Suppressor macrophage (primary cell): ENCODE measurements around the gene NELFB.

ENCODE experiments used
- DNase-seq, 4 experiments: peaks; one replicate each; pipeline ENCODE4 v3.0.0-alpha.2; 2020 to 2022

Gene NELFB

DNA sequence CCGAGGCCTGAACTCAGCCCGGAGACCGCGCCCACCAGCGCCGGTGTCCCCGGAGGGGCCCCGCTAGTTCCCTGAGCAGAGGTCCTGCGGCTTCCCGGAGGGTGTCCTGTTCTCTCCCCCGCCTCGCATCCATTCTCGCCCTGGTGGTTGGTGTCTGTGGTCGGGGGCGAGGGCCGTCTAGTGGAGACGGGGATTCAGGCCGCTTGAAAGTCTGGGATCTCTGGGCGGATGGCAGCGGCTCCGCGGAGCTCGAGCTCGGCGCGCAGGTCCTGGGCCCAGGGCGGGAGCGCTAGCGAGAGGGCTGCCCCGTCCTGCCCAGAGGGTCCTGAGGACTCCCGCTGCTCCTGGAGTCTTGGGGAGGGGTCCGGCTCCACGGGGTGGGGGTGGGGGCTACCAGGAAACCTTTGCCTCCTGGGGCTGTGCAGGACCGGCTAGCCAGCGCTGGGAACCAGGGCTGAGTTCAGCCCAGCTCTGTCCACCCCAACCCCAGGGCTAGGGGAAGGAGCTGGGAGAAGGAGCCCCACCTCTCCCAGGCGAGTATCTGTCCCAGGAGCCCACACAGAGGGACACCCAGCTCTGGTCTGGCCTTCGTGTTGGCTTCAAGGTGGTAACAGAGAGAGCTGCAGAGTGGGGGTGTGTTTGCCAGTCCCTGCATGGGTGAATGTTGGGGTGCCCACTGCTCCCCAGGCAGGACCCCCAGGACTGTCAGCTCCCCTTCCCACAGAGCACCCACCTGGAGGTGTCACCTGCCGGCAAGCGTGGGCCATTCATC, 26.4 kb downstream of the NELFB start:
- DNase-seq = no peak

DNA sequence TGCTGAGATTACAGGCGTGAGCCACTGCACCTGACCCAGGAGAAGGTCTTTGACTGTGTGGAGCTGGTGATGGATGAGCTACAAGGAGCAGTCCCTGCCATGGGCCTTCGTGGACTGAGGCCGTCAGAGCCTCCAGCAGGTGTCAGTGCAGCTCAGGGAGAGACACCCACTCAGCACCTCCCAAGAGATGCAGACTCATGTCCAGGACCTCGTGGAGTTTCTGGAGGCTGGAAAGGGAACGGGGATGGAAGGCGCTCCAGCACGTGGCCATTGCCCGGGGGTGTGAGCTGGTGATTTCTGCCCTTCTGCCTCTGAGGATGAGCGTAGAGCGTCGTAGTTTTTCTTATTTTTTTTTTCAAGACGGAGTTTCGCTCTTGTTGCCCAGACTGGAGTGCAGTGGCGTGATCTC, 31.9 kb downstream of the NELFB start:
- DNase-seq = peak in 3 of 4 experiments; percentile 46 to 65 (median 58)

DNA sequence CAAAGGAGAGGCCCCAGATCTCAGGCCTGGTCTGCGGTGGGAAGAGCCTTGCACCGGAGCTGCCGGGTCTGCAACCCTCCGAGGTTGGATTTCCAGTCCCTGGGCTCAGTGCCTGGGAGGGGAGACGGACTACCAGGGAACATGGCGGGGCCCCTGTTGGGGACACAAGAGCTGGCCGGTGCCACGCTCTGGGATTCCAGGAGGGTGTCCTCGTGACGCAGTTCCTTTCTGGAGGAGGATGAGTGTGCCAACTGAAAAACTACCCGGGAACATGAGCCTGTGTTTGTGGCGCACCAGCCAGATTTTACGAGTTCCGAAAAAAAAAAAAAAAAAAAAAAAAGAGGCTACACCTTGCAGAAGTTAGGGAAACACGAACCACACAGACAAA, 38.0 kb downstream of the NELFB start:
- DNase-seq = no peak

DNA sequence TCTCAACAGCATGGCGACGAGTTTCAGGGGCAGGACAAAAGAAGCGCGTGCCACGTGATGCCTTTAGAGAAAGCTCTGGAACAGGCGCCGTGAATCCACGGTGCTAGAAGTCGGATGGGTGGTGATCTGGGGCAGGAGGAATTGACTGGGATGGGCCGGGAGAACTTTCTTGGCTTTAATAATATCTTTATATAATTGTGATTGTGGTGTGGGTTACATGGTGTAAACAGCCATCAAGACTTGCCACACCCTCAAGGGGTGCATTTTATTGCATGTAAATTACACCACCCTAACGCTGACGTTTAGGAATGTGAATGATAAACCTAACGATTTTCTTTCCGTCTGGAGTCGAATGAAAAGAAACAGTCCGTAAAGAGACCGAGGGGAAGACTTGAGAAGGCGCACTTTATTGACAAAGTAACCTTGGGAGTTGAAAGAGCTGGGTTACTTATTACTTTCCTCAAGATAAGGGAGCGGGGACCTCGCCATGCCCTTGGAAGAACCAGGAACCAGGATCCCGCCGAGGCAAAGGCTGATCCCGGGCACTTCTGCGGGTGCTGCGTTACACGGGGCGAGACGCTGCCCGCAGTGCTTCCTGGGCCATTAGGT, 38.5 kb downstream of the NELFB start:
- DNase-seq = no peak

DNA sequence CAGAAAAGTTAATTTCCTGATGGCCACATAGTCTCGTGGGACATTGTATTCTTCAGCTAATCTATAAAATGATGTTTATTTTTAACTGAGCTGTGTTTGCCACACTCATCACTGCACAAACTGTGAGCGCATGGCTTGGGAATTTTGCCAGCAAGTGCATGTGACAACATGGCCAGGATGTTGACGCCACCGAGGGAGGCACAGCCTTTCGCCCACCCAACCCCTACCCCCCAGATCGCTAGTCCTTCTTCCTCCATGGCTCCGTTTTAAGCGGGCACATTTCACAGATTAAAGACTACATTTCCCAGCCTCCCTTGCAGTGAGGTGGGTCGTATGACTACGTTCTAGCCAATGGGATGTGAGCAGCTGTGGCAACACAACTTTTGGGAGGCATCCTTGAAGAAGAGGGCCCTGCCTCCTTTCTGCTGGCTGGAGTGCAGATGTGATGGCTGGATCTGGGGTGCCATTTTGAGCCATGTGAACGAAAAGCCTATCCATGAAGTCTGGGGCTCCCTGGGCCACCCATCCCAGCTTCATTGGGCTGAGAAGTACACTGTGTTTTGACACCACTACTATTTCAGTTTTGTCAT, 39.1 kb downstream of the NELFB start:
- DNase-seq = peak; percentile 28 to 60 (median 50)

DNA sequence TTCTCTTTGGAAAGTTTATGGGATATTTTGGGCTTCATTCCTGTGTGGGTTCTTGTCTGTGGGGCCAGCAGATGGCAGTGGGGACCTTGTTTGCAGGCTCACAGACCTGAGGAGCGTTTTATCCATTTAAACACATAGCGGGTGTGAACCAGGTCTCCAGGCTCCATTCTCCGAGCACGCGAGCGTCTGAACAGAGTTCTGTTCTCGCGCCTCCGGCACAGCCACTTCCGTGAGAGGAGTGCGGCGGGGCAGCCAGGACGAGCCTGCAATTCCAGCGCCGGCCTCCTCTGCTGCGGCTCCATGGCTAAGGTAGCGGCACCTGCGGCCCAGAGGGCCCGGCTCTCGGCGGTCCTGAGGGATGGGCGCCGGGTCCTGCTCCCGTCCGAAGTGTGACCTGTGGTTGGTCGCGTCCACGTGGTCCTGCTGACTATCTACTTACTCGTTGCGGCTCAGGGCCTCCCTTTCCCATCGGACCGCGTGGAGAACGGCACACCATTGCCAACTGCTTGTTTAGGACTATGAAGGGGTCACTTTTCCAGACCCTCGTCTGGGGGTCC, 39.6 kb downstream of the NELFB start:
- peak; percentile 22 to 58 (median 53) for DNase-seq

DNA sequence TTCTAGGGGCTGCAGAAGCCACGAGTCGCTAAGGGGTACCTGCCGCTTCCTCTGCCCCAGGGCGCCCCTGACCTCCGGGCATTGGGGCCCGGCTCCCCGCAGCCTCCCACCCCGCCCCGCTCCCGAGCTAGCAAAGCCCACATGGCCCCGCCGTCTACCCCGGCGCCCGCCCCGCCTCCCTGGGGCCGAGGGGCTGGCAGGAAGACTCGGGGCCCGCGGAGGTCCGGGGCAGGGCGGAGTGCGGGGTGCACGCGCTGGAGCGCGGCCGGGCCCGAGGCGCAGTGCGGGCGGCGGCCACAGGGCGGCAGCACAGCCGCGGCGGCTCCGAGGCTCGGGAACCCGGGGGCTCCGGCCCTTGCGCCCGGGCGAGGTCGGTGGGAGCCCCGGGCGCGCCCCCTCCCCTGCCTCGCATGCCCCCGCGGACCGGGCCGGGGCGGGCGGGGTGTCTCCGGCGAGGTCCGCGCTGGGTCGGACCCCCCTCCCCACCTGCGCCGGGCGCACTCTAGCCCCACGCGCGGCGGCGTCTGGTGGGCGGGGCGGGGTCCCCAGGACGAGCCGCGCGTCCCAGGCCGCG, 40.2 kb downstream of the NELFB start:
- peak; percentile 51 to 78 (median 62) for DNase-seq

DNA sequence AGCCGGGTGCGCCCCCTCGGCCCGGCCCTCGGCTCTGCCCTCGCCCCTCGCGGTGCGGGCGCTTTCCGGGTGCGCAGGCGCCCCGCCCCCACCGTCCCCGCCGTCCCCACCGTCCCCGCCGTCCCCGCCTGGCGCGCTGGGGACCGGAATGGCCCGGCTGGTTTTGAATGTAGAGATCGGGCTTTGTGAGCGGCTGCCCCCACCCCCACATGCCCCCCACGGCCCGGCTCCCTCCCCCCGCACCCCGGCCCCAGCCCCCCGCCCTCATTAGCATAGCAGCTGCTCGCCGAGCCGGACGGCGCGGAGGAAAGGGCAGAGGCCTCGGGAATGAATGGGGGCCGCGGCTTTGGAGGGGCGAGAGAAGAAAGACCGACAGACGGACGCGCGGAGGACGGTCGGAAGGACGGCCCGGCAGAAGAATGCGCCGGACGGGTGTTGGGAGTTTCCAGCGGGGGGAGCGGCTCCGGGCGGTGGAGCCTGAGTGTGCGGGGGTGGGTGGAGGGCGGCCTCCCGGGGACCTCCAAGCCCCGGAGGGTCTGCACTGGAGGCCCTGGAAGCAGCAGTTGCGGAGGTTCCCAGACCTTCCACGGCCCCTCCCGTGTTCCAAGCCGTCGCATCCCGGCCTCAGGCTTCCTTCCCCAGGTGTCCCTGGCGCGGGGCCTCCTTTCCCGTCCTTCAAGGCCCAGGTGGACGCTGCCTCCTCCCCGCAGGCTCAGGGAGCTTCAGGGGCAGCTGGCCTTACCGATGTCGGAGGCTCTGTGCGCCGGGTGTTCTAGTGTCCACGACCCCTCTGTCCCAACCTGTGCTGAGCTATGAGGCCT, 40.9 kb downstream of the NELFB start:
- DNase-seq = no peak

DNA sequence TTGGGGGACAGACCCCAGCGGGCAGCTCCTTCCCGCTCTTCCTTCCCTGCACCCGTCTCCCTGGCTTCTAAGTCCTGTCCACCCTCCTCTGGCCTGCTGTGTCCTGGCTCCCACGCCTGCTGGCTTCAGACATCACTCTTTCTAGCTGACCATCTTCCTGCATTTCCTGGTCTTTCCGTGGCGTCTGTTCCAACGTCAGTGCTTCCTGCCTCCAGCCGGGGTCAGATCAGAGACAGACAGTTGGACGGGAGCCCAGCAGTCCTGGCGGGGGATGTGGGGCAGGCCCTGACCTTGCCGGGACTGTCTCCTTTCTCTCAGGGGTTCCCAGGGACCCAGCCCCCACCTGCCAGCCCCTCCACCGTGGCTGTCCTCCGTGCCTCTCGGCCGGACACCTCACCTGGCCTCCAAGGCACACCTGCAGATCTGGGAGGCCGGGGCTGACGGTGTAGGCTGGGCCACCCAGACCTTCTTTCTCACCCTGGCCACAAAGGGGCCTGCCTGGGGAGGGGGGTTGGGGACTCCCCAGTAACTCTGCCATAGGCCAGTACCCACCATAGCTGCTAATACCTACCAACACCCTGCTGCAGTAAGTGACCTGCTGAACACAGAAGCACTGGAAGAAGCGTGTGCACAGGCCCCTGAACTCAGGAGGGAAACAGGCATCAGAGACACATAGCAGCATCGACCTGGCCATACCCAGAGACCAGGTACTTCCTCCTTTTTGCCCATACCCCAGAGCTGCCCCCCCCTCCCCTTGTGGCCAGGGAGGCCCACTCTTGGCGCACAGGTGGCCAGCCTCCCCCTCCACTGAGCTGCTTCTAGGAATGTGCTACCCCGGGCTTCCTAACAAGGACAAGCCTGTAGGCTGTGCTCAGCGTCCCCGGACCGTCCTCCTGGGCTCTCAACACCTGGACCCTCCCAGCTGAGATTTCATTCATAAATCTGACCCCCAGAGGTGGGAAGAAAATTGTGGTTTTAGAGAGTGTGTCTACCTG, 41.8 kb downstream of the NELFB start:
- DNase-seq = peak in 1 of 4 experiments; percentile 37

DNA sequence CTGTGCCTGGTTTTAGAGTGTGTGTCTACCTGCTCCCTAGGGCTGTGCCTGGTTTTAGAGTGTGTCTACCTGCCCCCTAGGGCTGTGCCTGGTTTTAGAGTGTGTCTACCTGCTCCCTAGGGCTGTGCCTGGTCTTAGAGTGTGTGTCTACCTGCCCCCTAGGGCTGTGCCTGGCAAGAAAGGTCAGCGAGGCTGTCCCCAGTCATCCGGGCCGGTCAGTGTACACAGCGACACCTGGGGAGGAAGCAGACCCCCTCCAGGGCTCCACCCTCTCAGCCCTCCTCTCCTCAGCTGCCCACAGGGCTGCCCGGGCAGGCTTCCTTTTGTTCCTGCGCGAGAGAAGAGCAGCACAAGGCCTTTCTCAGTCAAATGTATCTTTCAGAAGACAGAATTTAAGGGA, 42.8 kb downstream of the NELFB start:
- no peak for DNase-seq

DNA sequence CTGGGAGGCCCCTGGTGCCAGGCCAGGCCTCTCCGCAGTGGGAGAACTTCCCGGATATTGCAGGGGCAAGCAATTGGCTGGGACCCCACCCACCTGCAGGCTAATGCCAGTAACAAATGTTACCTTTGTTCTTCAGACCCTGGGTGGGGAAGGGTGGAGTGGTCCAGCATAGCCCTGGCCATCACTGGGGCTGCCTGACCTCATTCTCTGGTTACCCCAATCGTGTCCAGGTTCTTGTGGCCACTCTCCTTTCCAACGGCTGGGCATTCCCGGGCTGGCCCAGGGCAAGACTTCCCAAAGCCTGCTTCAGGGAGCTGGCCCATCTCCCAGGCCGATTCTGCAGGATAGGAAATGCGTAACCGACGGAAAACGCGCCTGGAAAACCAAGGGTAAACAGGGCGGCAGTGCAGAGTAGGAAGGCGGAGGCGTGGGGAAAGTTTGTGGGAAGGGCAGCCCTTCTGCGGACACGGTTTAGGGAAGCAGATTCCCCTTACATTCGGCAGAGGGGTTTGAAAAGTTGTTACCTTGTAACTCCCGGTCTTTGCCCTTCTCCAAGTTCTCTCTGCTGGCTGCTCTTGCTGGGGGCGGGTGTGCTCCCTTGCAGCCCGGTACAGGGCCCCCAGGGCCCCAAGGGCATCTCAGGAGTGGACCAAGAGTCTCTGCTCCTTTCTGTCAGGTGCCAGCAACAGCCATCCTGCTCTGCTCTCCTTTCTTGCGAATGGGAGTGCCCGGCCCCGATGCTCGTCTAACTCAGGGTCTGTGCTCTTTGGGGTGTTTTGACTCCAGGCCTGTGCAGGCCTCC, 43.5 kb downstream of the NELFB start:
- no peak for DNase-seq

DNA sequence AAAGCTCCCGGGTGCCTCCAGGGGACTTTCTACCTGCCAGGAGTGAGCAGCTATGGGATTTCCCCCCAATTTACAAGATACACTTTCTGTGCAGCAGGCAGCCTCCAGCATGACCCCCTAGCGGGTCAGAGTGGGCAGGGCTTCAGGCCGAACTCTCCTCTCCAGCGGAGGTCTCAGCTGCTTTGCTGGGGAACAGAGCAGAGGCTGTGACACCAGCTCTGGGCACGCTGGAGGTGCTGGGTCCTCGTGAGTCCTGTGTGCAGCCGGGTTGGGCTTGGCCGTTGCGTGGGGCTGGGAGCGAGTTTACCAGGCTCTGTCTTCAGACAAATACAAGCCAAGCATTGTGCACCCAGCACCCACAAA, 44.1 kb downstream of the NELFB start:
- DNase-seq = peak in 1 of 4 experiments; percentile 1

DNA sequence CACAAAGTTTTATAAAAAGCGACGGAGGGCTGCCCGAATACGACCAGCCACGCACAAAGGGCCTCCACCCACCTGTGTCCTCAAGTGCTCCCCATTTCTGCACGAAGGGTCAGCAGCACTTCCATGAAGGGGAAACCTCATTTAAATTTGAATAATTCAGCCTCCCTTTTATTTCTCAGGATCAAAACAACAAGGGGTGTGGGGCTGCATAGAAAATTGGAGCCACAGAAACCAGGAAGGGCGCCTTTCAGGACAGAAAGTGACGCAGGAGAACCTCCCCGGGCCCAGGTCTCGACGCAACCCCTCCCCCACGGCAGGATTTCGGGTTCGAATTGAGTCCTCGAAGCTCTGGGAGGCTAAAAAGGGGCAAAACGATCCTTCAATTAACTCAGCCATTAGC, 44.8 kb downstream of the NELFB start:
- no peak for DNase-seq

DNA sequence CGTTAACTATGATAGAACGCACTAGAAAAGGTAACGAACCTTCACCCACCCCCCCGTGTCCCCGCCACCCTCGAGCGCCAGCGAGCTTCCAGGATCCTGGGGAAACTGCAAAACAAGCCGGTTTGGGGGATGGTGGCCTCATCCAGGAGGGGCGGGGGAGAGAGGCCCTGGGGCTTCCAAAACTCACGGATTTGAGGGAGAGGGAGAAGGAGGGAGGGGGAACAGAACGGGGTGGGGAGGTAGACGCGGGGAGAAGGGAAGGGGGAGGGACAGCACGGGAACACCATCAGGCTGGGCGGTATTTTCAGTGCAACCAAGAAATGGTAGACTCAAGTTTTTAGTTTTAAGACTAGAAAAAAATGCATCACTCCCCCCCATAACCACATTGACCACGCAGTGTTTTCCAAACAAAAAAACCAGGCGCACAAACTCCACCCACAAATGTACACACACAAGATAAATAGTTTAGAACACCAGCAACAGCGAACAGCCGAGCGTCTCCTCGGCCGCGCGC, 45.5 kb downstream of the NELFB start:
- no peak for DNase-seq

DNA sequence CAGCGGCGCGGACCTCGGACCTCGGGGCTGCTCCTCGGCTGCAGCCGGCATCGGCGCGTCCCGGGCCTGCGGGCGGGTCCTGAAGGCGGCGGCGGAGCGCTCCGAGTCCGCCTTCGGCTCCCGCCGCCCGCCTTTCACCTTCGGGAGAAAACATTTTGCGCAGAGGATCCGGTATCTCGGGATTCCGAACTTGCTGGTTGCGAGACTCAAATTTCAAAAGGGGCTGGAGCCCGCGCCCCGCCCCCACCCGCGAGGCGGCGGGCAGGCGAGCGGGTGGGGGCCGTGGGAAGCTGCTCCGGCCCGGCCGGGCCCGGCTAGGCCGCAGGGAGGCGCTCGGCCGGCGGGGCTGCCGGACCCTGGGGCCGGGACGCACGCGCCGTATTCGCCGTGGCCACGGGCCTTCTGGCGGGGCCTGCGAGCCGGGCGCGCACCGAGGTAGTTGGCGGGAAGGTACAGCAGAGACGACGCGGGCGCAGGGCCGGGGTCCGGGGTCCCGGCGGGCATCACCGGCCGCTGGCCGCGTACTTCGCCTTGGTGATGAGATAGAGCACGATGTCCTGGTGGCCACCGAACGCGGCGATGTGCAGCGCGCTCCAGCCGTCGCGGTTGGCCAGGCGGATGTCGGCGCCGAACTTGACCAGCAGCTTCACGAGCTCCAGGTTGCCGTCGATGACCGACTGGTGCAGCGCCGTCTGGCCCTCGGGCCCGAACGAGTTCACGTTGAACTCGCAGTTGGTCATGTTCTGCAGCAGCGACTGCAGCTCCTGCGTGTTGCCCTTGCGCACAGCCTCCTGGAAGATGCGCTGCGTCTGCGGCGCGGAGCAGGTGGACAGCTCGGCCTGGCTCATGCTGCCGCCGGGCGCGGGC, 46.2 kb downstream of the NELFB start:
- DNase-seq = peak in 3 of 4 experiments; percentile 41 to 71 (median 56)

DNA sequence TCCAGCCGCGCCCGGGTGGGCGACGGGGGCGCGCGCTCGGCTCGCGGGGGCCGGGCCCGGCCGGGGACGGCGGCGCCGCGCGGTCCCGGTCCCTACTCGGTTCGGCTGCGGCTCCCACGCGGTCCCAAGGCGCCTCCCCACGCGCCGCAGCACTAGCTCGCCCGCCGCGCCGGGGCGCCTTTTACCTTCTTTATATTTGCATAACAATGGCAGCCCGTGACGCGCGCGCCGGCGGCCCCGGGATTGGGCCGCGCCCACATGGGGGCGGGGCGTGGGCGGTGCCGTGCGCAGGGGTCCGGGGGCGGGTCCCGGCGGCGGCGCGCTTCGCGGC, 47.0 kb downstream of the NELFB start, which contains the start of gene NRARP:
Gene NRARP (minus strand): TSS at position 154 of the 331 bp plus-strand sequence. CDS start 343 bp downstream, outside the sequence.
- DNase-seq = peak; percentile 87 to 96 (median 92)

DNA sequence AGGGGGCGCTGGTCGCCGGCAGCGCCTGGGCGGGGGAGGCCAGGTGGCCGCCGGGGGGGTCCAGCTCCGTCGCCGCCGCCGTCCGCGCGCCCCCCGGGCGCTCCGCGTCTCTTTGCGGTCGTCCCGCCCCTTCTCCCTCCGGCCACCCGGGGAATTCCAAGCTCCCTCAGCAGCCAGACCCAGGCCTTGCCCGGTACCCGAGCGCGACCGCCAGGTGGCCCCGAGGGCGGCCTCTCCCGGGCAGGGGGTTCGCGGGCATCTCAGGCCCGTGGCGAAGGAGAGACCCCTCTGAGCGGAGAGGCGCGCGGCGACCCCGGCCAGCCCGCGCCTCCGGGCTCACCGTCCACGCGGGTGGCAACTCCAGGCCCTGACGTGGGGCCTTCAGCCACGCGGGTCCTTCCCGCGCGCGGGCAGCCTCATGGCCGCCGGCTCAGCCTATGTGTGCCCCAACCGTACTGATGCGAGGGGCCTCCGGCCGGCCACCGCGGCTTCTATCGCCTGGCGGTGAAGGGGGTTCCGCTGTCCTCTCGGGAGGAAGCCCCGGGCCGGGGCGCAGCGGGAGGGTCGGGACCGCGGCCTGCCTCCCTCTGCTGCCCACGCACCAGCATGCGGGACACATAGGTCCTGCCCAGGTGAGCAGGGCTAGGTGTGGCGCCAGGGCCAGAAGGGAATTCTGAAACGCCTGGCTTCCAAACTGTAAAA, 47.5 kb downstream of the NELFB start:
- peak in 2 of 4 experiments; percentile 61 to 76 for DNase-seq
